ENCODE measurements around the gene SLC36A4.
A peak's percentile ranks its signal among the peaks of the same experiment; 100 is the strongest.
"Not testable (repeated sequence)": the region's sequence is repeated elsewhere in the genome, so short reads cannot be mapped to it uniquely, and the experiment has no call there.

SLC36A4 gene

GRCh38 chr11:93197380-93198214 is at the start of gene SLC36A4:
SLC36A4 (minus strand) TSS chr11:93197991; CDS start chr11:93197832, 159 bp downstream.
- peak; percentile 91 for DNase-seq

GRCh38 chr11:93246790-93247189 is 49.0 kb upstream of the SLC36A4 start:
- not testable (repeated sequence) for DNase-seq

GRCh38 chr11:93244018-93244417 is 46.2 kb upstream of the SLC36A4 start:
- DNase-seq, result no peak

GRCh38 chr11:93239966-93240365 is 42.2 kb upstream of the SLC36A4 start:
- DNase-seq, result no peak

- DNase-seq, result no peak
Observed at GRCh38 chr11:93238956-93239355, 41.2 kb upstream of the SLC36A4 start.

- peak; percentile 31 for DNase-seq
Observed at GRCh38 chr11:93236741-93237675, 39.2 kb upstream of the SLC36A4 start.

- peak; percentile 86 for DNase-seq
Observed at GRCh38 chr11:93234602-93235207, 36.9 kb upstream of the SLC36A4 start.

- no peak for DNase-seq
Observed at GRCh38 chr11:93229876-93230275, 32.1 kb upstream of the SLC36A4 start.

GRCh38 chr11:93225662-93226061 is 27.9 kb upstream of the SLC36A4 start:
- DNase-seq, result peak; percentile 57

GRCh38 chr11:93221539-93221938 is 23.7 kb upstream of the SLC36A4 start:
- DNase-seq, result peak; percentile 87

- no peak for DNase-seq
Observed at GRCh38 chr11:93220078-93220477, 22.3 kb upstream of the SLC36A4 start.

GRCh38 chr11:93219440-93219839 is 21.6 kb upstream of the SLC36A4 start:
- DNase-seq, result no peak

GRCh38 chr11:93216511-93217101 is 18.8 kb upstream of the SLC36A4 start:
- DNase-seq, result peak; percentile 97

GRCh38 chr11:93213622-93214021 is 15.8 kb upstream of the SLC36A4 start:
- no peak for DNase-seq

- DNase-seq, result no peak
Observed at GRCh38 chr11:93212094-93212493, 14.3 kb upstream of the SLC36A4 start.

GRCh38 chr11:93209466-93209865 is 11.7 kb upstream of the SLC36A4 start:
- DNase-seq, result no peak

GRCh38 chr11:93208663-93209270 is 11.0 kb upstream of the SLC36A4 start:
- DNase-seq, result no peak

- no peak for DNase-seq
Observed at GRCh38 chr11:93199616-93200015, 1.8 kb upstream of the SLC36A4 start.

- no peak for DNase-seq
Observed at GRCh38 chr11:93198215-93198845, 539 bp upstream of the SLC36A4 start.

GRCh38 chr11:93196816-93197379 is 893 bp downstream of the SLC36A4 start:
- DNase-seq, result no peak

- no peak for DNase-seq
Observed at GRCh38 chr11:93194673-93195291, 3.0 kb downstream of the SLC36A4 start.
